ENCODE data around the gene HOXA9.

HOXA9 gene

DNA sequence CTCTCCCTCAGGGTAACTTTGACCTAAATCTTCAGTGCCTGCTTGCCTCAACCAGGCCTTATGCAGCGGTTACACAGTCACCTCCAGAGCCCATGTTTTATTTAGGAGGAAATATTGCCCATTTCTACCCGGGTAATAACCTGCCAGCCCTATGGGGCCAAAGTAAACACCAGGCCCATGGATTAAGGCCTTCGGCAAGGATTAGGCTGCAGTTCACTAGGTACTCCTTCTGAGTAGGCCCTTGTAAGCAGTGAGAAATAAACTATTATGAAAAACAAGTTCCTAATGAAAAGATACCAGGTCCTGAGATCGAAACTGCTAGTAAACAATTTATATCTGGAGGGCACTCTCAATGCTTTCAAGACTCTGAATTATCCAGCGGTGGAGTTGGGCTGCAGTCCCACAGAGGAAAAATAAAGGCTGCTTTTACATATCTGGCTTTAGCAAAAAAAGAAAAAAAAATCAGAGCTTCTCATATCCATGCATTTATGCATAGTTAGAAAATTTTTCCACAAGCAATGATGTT lies 12.5 kb upstream of the HOXA9 start:
- DNase-seq (ENCODE audit: low read depth in 3 of 3, low spot score in 1 of 3), result no peak

DNA sequence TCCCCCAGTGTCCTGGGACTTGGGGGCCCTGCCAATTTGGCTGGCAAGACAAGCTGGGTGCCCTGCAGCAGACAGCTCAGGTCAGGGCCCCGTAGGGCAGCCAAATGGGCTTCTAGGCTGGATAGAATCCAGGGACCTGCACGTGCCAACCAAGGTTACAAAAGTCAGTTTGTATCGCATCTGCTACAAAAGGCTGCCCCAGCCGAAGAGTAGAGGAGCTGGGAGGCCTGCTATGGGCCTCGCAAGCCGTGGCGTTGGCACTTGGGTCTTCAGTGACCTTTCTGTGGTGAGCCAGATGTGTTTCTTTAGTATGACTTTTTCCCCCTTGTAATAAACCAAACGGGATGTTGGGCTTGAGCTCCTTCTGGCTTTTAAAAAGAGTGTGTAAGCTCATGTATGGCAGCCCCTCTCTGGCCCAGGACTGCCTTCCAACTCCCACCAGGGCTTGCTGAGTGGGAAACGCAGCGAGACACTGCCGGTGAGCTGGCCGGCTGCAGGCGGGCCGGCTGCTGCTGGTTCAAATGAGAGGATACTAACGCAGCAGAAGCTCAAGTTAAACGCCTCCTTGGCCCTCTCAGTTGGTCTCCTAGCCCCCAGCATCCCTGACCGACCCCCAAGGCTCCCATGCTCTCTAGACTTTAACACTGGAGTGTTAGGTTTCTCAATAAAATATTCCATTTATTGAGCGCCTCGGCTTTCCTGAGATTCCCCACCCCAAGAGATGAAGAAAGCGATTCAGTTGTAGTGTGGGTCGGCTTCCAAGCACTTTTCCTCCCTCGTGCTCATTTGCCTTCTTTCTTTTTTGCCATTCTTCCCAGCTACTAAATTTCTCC lies 11.8 kb upstream of the HOXA9 start:
- DNase-seq (ENCODE audit: low read depth in 3 of 3, low spot score in 1 of 3), result no peak

DNA sequence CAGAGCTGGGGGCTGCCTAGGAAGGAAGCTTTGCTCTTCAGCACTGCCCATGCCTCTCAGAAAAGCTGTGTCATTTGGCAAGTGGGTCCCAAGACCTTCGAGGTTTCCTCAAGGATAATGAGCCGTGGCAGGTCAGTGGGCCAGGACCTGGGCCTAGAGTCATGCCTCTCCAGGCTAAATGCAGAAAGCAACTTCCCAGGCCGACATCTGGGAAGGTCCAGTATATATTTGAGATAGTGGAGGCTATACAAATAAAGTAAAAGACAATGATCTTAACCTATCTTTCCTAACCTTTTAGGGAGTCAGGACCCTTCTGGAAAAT lies 11.1 kb upstream of the HOXA9 start:
- DNase-seq (ENCODE audit: low read depth in 3 of 3, low spot score in 1 of 3), result no peak

DNA sequence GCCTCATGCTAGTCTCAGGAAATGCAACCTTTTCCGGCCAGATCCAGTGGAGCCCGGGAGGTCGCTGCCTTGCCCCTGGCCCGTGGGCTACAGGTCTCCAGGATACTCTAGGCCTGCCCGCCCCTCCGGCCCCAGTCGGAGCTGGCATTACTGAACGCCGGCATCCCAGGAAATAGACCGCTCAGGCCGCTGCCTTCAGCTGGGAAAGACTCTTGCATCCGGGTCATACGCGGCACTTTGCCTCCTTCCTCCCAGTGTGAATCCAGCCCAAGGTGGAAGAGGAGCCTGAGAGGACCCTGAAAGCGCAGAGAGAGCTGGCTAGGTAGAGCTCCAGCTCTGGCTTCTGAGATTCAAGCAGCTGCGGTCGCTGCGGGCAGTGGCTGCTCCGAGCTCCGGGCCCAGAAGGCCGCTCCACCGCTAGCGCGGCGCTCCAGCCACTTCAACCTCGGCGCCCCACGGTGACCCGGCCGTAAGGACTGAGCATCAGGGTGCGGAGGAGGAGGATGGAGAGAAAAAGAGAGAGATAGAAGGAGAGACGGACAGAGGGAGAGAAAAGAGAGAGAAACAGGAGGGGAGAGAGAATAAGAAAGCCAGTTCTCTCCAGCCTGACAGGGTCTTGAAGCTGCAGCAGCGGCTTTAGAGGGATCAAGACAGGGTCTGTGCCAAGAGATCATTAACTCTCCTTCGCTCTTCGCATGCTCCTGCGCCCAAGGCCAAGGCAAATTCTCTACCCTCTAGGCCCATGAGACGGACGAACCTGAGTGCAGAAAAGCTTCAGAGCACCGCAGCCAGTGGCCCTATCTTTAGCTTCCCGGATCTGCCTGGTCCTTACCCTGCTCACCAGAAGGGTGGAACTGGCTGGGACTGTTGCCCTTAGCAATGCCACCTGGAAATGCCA lies 10.5 kb upstream of the HOXA9 start:
- no peak for DNase-seq (ENCODE audit: low read depth in 3 of 3, low spot score in 1 of 3)

DNA sequence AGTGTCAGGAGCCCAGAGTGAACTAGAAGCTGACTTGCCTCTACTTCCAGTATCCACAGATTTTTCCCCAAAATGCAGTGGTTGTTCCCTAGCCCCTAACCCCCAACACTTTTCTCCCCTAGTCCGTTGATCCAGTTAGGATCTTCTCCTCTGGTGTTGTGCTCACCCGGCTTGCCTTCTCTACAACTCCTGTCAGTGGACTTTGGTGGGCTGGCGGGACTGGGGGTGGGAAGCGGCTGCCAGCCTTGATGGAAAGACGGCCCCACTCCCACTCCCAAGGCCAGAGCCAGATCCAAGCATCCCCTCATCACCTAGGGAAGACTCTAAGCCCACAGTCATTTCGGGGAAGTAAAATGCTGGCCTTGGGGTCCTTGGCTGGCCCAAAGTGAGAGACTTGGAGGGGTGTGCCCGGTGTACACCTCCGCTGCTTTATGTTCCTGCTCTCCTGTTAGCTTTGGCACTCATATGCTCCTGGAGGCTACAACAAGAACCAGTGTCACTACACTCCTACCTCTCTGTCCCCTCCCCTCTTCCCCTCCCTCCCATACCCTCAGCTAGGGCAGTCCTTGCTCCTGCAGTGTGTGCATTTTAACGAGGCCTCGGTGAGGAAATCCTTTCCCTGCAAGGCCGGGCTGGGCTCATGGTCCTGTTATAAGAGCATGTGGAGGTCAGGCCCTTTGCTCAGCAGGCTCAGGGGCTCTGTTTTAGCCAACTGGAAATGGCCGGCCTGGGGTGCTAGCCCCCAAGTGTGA lies 9.7 kb upstream of the HOXA9 start:
- no peak for DNase-seq (ENCODE audit: low read depth in 3 of 3, low spot score in 1 of 3)

DNA sequence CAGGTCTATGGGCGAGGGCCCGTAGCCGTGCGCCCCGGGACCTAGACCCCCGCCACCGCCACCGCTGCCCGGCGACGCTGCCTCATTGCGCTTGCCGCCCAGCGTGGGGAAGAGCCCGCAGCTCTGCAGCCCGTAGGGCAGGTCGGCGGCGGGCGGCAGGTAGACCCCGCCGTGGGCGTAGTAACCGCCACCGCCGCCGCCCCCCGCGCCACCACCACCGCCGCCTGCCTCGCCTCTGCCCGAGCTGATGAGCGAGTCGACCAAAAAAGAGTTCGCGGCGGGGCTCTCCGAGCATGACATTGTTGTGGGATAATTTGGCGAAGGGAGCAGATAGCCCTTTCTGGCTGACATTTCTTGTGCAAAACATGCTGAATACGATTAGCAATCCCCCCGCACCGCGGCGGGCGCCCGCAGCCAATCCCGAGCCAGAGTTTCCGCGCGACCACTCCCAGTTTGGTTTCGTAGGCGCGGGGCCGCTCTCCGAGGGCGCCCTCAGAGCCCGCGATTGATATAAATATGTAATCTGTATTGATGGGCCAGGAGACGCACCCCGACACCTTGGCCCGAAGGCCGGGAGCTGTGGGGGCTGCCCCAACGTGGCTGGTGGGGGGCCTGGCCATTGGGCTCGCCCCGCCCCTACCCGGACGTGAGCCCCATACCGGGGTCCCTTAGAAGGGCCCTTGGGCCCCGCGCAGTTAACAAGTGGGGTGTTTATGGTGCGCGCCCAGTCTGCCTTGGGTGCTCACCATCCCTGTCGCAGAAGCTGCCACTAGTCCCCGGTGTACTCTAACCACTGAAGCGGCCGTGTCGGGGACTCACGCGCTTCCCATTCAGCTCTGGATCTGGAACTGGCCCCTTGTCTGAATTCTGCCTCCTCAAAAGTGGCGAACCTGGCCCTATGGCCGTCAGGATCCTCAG lies 8.9 kb upstream of the HOXA9 start, which contains the start of gene HOXA10:
HOXA10 (minus strand) TSS at position 365 of the 918 bp plus-strand sequence; CDS start at position 351, 14 bp downstream.
- DNase-seq (ENCODE audit: low read depth in 3 of 3, low spot score in 1 of 3), result peak in 1 of 3 donors; percentile 0

DNA sequence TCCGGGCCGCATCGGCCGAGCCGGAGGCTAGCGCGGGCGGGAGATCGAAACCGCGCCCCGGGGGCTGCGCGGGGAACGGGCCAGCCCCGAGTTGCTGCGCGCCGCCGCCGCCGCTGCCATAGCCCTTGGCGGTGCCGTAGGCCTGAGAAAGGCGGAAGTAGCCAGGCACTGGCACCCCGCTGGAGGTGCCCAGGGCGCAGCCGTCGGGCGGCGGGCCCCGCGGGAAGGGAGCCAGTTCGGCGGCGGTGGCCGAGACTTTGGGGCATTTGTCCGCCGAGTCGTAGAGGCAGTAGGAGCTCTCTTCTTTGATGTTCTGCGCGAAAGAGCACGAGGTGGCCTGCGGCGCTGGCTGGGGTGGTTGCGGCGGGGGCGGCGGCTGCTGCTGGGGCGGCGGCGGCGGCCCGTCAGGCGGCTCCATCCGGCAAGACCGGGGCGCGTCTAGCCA lies 8.2 kb upstream of the HOXA9 start:
- peak in 1 of 3 donors; percentile 12 for DNase-seq (ENCODE audit: low read depth in 3 of 3, low spot score in 1 of 3)

DNA sequence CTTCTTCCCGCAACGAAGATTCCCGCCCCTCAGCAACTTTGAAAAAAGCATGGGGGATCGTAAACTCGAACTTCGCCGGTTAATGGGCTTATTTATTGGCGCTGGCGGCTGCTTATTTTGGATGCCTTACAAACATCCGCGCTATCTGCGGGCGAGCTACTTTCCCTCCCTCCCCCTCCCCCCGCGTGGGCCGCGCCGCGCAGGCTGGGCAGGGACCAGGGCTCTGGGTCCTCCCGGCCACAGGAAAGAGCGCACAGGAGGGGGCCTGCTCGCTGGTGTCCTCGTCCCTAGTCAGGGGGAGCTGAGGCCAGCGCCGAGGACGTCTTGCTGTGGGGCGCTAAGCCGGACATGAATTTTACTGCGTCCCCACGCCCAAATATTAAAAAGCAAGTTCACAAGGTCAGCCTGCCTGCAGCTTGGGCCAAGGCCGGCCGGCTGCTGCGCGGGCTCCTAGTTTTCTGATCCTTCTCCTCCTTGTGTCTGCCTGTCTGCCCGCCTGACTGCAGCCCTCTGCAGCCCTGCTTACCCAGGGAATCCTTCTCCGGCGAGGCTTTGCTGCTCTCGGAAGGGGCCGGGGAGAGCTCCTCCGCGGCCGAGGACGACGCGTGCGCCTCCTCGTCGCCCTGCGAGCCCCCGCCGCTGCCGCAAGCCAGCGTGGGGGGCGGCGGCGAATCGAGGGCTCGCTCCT lies 7.6 kb upstream of the HOXA9 start:
- DNase-seq (ENCODE audit: low read depth in 3 of 3, low spot score in 1 of 3), result no peak

DNA sequence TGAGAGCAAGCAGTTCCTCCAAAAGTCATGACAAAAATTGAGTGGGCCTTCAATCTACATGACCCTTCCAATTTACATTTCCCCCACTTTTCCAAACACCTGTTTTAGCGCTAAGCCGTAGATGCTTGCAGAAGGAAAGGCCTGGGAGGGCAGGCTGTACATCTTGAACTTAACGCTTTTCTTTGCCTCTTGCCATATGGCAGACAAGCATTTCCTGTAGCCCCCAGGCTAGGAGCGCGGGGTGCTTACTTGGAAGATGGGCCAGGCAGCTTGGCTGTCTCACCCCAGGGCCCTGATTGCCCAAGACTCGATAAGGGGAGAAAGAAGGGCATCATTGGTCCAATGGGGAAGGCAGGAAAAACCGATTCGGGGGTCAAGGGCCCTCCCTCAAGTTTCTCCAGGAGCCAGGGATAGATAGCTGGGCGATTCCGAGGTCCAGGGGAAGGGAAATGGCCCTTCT lies 7.0 kb upstream of the HOXA9 start:
- no peak for DNase-seq (ENCODE audit: low read depth in 3 of 3, low spot score in 1 of 3)

DNA sequence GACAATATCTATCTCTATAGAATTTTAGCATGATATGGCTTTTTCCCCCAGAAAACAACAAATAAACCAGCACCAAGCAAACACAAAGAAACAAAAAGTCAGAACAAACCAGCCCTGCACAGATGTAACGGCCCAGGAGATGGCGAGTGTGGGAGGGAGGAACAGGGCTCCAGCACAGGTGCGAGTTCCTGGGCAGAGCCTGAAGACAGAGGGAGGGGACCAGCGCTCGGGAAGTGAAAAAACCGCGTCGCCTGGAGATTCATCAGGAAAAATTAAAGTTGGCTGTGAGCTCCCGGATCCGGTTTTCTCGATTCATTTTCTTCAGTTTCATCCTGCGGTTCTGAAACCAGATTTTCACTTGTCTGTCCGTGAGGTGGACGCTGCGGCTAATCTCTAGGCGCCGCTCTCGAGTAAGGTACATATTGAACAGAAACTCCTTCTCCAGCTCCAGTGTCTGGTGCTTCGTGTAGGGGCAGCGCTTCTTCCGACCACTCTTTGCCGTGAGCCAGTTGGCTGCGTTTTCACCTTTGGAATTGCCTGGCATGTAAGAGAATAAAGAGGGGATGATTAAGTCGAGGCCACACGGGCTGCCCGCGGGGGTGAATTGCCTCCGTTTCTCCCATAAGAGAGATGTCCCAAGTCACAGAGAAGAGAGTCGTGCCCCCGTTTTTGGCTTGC lies 6.4 kb upstream of the HOXA9 start:
- no peak for DNase-seq (ENCODE audit: low read depth in 3 of 3, low spot score in 1 of 3)

DNA sequence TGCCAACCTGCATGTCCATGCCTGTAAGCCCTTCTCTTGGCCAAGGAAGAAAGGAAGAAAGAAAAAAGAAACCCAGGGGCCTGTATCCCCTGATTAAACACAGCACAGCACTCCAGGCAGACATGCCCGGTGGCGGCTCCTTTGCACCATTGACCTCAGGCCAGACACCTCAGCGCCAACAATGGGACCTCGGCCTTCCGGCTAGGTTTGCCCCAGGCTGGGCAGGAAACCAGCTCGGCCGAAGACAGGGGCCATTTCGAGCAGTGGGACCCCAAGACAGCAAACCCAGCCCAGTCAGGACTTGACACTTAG lies 5.9 kb upstream of the HOXA9 start:
- DNase-seq (ENCODE audit: low read depth in 3 of 3, low spot score in 1 of 3), result no peak

DNA sequence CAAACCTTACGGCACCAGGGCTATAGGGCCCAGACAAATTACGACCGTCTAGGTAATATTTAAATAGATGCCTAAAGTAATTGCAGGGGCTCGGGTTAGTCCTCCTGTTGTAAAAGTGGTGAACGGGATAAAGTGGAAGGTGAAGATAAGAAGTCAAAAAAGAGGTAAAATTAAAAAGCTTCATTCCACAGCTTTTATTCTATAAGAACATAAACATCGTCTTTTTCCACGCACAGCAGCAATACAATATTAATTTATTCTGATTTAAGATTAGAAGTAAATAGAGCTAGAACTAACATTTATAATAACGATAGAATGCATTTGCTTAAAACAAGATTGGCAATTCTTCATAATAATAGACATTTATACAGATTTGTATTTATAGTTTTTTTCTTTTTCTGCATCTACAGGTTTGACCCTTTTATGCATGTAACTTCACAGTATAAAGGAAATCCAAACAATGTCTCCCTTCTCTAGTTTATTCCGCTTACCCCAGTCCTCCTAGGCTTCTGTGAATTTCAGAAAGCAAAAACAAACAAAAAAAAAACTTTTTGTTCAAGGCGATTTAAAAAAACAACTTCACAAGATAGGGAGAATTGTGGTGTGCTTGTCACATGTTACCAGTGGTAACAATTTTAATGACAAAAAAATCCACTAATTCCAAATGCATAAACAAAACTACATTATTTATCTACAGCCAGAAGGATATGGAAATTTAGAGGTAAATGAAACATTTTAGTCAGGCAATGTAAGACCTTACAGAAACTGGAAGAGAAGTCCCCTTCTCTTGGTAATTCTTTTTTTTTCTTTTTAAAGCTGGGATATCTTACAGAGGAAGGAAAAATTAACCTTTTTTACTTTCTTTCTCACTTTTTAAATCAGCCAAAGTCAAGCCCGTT lies 5.3 kb upstream of the HOXA9 start:
- no peak for DNase-seq (ENCODE audit: low read depth in 3 of 3, low spot score in 1 of 3)

DNA sequence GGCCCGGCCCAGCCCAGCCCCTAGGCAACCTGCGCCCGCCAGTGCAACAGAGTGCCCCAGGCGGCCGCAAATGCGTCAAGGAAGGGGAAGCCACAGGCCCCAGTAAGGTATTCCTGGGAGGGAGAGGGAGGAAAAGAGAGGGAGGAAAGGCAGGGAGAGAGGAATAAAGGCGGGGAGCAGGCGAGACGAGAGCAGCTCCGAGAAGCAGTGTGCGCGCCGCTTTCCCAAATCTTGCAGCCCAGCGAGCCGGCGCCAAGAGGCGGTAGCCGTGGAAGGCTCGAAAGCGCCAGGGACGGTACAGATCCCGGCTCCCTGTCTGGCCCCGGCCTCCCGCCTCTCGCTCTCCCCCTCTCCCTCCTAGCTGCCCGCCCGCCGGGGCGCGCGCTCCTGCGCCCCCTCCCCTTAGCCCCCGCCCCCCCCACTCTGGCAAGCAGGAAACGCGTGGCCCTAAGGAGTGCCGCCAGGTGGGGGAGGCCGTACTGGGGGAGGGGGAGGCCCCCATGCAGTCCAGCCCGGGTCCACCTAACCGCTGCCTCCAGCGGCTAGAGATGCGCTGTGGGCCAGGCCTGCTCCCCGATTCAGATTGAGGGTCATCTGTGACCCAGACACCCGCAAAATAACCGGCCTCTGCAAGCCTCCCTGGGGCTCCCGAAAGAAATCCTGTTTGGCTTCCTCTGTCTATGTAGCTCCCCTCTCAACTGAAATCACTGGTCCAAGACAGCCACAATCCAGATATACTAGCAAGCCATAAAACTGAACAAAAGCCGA lies 4.5 kb upstream of the HOXA9 start:
- DNase-seq (ENCODE audit: low read depth in 3 of 3, low spot score in 1 of 3), result no peak

DNA sequence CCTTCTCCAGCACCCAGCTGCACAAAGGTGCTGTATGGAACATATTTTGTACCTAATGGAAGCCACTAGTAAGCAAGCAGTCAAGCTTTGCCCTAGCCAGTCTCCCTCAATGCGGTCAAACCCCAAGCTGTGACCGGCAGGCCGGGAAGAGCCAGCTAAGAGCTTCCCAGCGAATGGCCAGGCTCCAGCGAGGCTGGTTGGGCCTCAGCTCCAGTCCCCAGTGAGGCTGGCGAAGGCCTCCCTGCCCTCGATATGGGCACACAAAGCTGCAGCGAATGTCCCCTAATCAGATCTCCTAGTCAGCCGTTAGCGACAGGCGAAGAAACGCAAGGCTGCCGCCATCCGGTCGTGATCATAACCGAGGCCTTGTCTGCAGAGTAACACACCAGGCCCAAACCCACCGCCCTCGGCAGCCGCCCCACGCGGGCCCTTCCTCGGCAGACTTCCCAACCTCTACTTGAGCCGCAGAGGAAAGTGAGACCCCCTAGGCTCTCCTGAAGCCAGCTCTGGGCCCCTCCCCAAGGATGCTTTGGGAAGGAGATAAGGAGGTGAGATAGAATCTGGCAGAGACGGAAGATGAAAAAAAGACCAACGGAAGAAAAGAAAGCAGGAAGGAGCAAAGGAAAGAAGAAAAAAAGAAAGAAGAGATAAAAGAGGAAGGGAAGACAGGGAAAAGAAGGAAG lies 3.1 kb upstream of the HOXA9 start:
- DNase-seq (ENCODE audit: low read depth in 3 of 3, low spot score in 1 of 3), result no peak

DNA sequence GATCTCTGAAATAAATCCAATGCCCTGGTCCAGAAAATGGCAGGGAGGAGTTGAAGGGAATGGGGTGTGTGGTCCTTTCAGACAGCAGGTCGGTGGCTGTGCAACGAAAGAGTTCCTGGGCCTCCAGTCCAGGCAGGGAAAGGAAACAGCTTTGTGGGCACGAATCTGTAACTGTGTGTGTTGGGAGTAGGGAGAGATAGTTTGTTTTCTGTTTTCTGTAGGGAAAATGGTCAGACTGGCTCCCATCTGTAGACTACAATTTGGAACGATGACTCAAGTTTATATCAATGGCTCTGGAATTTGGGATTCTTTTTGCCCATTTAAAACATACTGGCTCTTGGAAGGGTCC lies 2.6 kb upstream of the HOXA9 start:
- no peak for DNase-seq (ENCODE audit: low read depth in 3 of 3, low spot score in 1 of 3)

DNA sequence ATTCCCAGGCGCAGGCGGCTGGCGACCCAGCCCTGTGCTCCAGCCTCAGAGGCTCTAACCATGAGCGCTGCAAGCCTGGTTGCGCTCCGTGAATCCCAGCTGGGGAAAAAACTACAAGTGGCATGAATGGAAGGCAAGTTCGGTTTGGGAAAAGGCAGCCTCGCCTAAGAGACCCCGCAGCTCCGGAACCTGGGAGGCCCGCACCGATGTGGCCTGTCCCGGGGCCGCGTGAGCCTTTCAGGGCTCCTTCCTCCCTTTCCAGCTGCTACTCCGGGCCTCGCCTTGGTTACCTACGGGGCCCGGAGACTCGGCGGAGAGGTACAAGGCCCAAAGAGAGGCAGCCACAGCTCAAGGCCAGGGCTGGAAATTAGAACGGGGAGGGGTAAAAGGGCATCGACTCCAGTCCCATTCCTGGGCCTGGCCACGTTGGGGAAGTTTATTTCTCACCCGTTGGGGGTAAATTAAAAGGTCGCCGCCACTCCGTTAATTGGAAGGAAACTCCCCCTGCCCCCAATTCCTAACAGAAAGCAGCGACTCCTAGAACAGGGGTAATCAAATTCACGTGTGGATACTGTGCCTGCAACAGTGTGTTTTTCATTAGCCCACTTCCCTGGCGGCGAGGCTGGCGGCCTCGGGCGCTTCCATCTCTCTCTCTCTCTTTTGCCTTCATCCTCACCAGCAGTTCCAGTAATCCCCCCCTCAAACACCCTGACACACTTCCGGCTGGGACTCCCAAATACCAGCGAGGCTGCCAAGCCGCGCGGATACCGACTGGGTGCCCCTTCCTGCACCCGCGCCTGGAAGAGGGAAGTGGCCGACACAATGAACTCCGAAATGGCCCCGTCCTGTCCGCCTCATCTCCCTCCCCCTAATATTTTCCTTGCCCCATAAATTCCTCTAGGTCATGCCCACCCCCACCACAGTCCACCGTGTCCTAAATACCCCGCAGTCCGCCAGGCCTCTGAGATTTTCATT lies 1.5 kb upstream of the HOXA9 start:
- no peak for DNase-seq (ENCODE audit: low read depth in 3 of 3, low spot score in 1 of 3)
